K562 (cell line): ENCODE measurements around the gene ORMDL3. TPM values are rescaled to one million over a fixed set of nuclear protein-coding genes. Genes with fewer than 3 reads are reported as not detected.

Experiments used
- ATAC-seq: fragments of 200-7000 bp; cut with Tn5 transposase; 3 replicates; pipeline ENCODE4 v1.9.1; 2020; ENCODE audit warnings: moderate library complexity
- BruUV-seq: library from RNA; stranded (reverse); fragments of 400-500 nt; replicated peaks from 2 replicates; lab custom pipeline; 2021; lab: Mats Ljungman, UMichigan
- CTCF ChIA-PET: fragments of 300-600 bp; formaldehyde crosslinking; extraction: SDS; loops from one replicate; lab custom pipeline; 2021; ENCODE audit warnings: low intra/inter-chr PET ratio; lab: Yijun Ruan, JAX
- POLR2A ChIA-PET: fragments of 300-600, 350-650 bp; sonication (Branson Sonifier 250); formaldehyde crosslinking; extraction: SDS; loops from one replicate; lab custom pipeline; 2021; ENCODE audit warnings: antibody characterized with exemption, inconsistent platforms; lab: Yijun Ruan, JAX
- DNase-seq, 4 experiments: peaks; one replicate each; pipeline versions ENCODE4 v3.0.0 to v3.0.0-alpha.2; 2011 to 2018; ENCODE audit warnings: low spot score in 3 of 4, mixed read lengths in 3 of 4; ENCODE audit errors: extremely low read depth in 1 of 4
- FAIRE-seq: peaks from 2 replicates; lab custom pipeline; 2011; peaks lifted over from hg19 to GRCh38; lab: Jason Lieb, UNC
- H2AFZ ChIP-seq: 2 replicates; pipeline ENCODE4 v1.6.0; 2011; ENCODE audit warnings: low read depth, low read length, control low read depth, inconsistent platforms
- H3K27ac ChIP-seq: fragments of 200-600 bp; 3 replicates; pipeline ENCODE4 v1.8.0; 2011; ENCODE audit warnings: low read depth, mild to moderate bottlenecking, control low read depth, inconsistent platforms, low read length, moderate library complexity, mixed read lengths; ENCODE audit errors: extremely low read depth
- H3K27me3 ChIP-seq, 2 experiments: fragments of 300-600 bp in 1 of 2; 2 replicates in 1 of 2; 3 replicates in 1 of 2; pipeline versions ENCODE4 v1.6.0 to v1.8.0; 2011; ENCODE audit warnings: inconsistent platforms in 2 of 2, low read length in 2 of 2, mild to moderate bottlenecking in 1 of 2, mixed read lengths in 1 of 2, moderate library complexity in 1 of 2; ENCODE audit not compliant: control insufficient read depth in 2 of 2, insufficient read depth in 2 of 2
- H3K36me3 ChIP-seq: fragments of 300-600 bp; 3 replicates; pipeline ENCODE4 v1.8.0; 2011; ENCODE audit warnings: mild to moderate bottlenecking, low read length, inconsistent platforms; ENCODE audit not compliant: control insufficient read depth, insufficient read depth
- H3K4me1 ChIP-seq, 2 experiments: fragments of 200-600 bp in 1 of 2; replicated peaks in 1 of 2; 2 replicates in 1 of 2; 3 replicates in 1 of 2; pipeline versions ENCODE4 v1.5.1 to v1.8.0; 2011; ENCODE audit warnings: inconsistent platforms in 2 of 2, low read length in 2 of 2, mild to moderate bottlenecking in 1 of 2, mixed read lengths in 1 of 2, moderate library complexity in 1 of 2; ENCODE audit not compliant: control insufficient read depth in 2 of 2, insufficient read depth in 2 of 2
- H3K4me2 ChIP-seq: 2 replicates; pipeline ENCODE4 v1.6.1; 2011; ENCODE audit warnings: low read length, control low read depth, inconsistent platforms, mixed read lengths; ENCODE audit not compliant: insufficient read depth
- H3K4me3 ChIP-seq: fragments of 200-600 bp; sonication (generic), shearing (Covaris generic); 2 replicates; pipeline ENCODE4 v1.5.1; 2016; ENCODE audit warnings: control low read depth, inconsistent platforms
- H3K79me2 ChIP-seq: fragments of 200-600 bp; 3 replicates; pipeline ENCODE4 v1.8.0; 2011; ENCODE audit warnings: low read length, inconsistent platforms; ENCODE audit not compliant: control insufficient read depth, insufficient read depth
- H3K9ac ChIP-seq, 2 experiments: 2 replicates each; pipeline versions ENCODE4 v1.6.0 to v1.6.1; 2011; ENCODE audit warnings: low read depth in 2 of 2, low read length in 2 of 2, control low read depth in 1 of 2, inconsistent platforms in 1 of 2, mild to moderate bottlenecking in 1 of 2, mixed read lengths in 1 of 2; ENCODE audit not compliant: insufficient read depth in 1 of 2
- H3K9me1 ChIP-seq: one replicate; pipeline ENCODE4 v1.6.0; 2011; ENCODE audit warnings: inconsistent platforms, mild to moderate bottlenecking, low read length, moderate library complexity; ENCODE audit not compliant: control insufficient read depth, insufficient read depth
- H3K9me3 ChIP-seq: replicated peaks from 2 replicates; pipeline ENCODE4 v1.5.1; 2011; ENCODE audit warnings: low read depth, low read length, inconsistent platforms; ENCODE audit not compliant: control insufficient read depth, insufficient read depth
- H4K20me1 ChIP-seq: replicated peaks from 2 replicates; pipeline ENCODE4 v1.6.1; 2011; ENCODE audit warnings: low read length, inconsistent platforms, mixed read lengths; ENCODE audit not compliant: control insufficient read depth, insufficient read depth
- CEBPG ChIP-seq, 3 experiments: fragments of 200-800 bp in 1 of 3; sonication (Bioruptor generic) in 1 of 3; sonication (generic) in 1 of 3; formaldehyde crosslinking in 1 of 3; IDR thresholded peaks in 2 of 3; conservative IDR thresholded peaks in 1 of 3; 2 replicates each; pipeline versions ENCODE4 v1.6.1 to v1.8.0; 2016 to 2022; ENCODE audit warnings: missing compliant biosample characterization in 2 of 3, missing genetic modification characterization in 2 of 3, mild to moderate bottlenecking in 1 of 3, missing genetic modification reagents in 1 of 3
- GMEB1 ChIP-seq: fragments of 250-450 bp; sonication (Bioruptor Pico); IDR thresholded peaks from 2 replicates; pipeline ENCODE4 v1.4.0; 2020; ENCODE audit warnings: mild to moderate bottlenecking
- MEF2A ChIP-seq: IDR thresholded peaks from 2 replicates; pipeline ENCODE4 v1.6.1; 2011; ENCODE audit warnings: low read depth, mild to moderate bottlenecking, low read length, moderate library complexity; ENCODE audit not compliant: control insufficient read depth
- POLR2AphosphoS5 ChIP-seq: IDR thresholded peaks from 2 replicates; pipeline ENCODE4 v1.6.1; 2011; ENCODE audit warnings: mild to moderate bottlenecking, low read depth, low read length, moderate library complexity; ENCODE audit not compliant: control insufficient read depth, insufficient read depth
- RNF219 ChIP-seq: fragments of 250-450 bp; sonication (Bioruptor Pico); IDR thresholded peaks from 2 replicates; pipeline ENCODE4 v1.5.0; 2022; ENCODE audit warnings: mild to moderate bottlenecking
- SLC30A9 ChIP-seq: fragments of 250-450 bp; sonication (Bioruptor Pico); IDR thresholded peaks from 2 replicates; pipeline ENCODE4 v1.8.0; 2022; ENCODE audit warnings: mild to moderate bottlenecking, moderate library complexity
- THRAP3 ChIP-seq: fragments of 450-650 bp; IDR thresholded peaks from 2 replicates; pipeline ENCODE4 v1.6.1; 2016; ENCODE audit warnings: mild to moderate bottlenecking, inconsistent platforms, borderline replicate concordance
- U2AF2 ChIP-seq: fragments of 200-400 bp; formaldehyde crosslinking; optimal IDR thresholded peaks from 2 replicates; pipeline ENCODE3; 2017; ENCODE audit warnings: low read depth, mild to moderate bottlenecking, low read length
- ZFP1 ChIP-seq: fragments of 450-650 bp; formaldehyde crosslinking; IDR thresholded peaks from 2 replicates; pipeline ENCODE4 v1.4.0; 2020; ENCODE audit warnings: mild to moderate bottlenecking, mixed read lengths
- ZNF12 ChIP-seq: sonication (generic); formaldehyde crosslinking; IDR thresholded peaks from 2 replicates; pipeline ENCODE4 v1.4.0; 2020; ENCODE audit warnings: mild to moderate bottlenecking, missing genetic modification reagents
- WGBS: fragments of 100-300 bp; shearing (Covaris generic); methylation state at CpG from one replicate; pipeline ENCODE4 v1.1.6; 2016; ENCODE audit warnings: low coverage, mixed read lengths; ENCODE audit not compliant: insufficient coverage; ENCODE audit errors: missing lambda C conversion rate; 5-methylcytosine and 5-hydroxymethylcytosine counted together
- in situ Hi-C: fragments of 300-500 bp; cut with MboI; formaldehyde crosslinking; loops from 4 replicates; pipeline ENCODE4 v1.15.0; 2018; ENCODE audit warnings: inconsistent platforms, mixed read lengths
- intact Hi-C: fragments of 100-400 bp; cut with micrococcal nuclease; formaldehyde crosslinking; loops from 2 replicates; pipeline ENCODE4 v1.14.2; 2022
- polyA plus RNA-seq, 8 experiments: library from polyadenylated mRNA; depleted of rRNA in 4 of 8; stranded (reverse) in 5 of 8; unstranded in 3 of 8; fragments of >200 nt; fragmentation: Nextera tagmentation in 2 of 8; fragmentation: Illumina TruSeq in 1 of 8; extraction: Ambion mirVana in 2 of 8; extraction: Trizol in 1 of 8; gene quantifications; 2 replicates each; pipeline versions ENCODE4 v1.2.1 to v1.2.3, GENCODE V29; 2011 to 2014; ENCODE audit warnings: inconsistent platforms in 1 of 8, missing spikeins in 1 of 8
- total RNA-seq, 7 experiments: library from RNA; depleted of rRNA in 6 of 7; stranded (reverse); fragments of >200 nt in 6 of 7; fragmentation: Illumina TruSeq in 2 of 7; extraction: Trizol in 2 of 7; gene quantifications; 2 replicates each; pipeline versions ENCODE4 v1.2.1 to v1.2.3, GENCODE V29; 2011 to 2021; ENCODE audit warnings: low replicate concordance in 1 of 7
- TF ChIP-seq, protein P1 (sequence below): fragments of 450-650 bp; formaldehyde crosslinking; IDR thresholded peaks from 2 replicates; pipeline ENCODE4 v1.4.0; 2022; ENCODE audit warnings: missing genetic modification characterization

ORMDL3 gene
- total and polyA plus RNA-seq, 9 of the 15 experiments (the other 6 are each of a cell fraction or from before 2014, with no cell fraction given), result 2.7 to 57.4 (median 27.1) TPM

GRCh38 chr17:39872751-39873150, 54.6 kb downstream of the ORMDL3 start:
- no peak for DNase-seq
- no peaks in the 10 kb centered on the region for H3K79me2 ChIP-seq
- H4K20me1 ChIP-seq, result no peaks in the 10 kb centered on the region
- no peak overlapping the region for H3K4me2 ChIP-seq
- ChIA-PET POLR2A (no interaction called here), CTCF (no interaction called here)
- H3K9me3 ChIP-seq, result no peaks in the 10 kb centered on the region
- no peak overlapping the region for H3K27ac ChIP-seq
- peaks cover 2 to 12% of the 10 kb centered on the region in 2 experiments for H3K27me3 ChIP-seq
- WGBS, result 4% methylated on average over 2 of the region's 2 CpGs
- H3K4me3 ChIP-seq, result no peak overlapping the region
- no peak for TF ChIP-seq CEBPG (CRISPR knock-in tag; IDR thresholded peaks at IDR 0.05)
- TF ChIP-seq CEBPG (tag; conservative IDR thresholded peaks at IDR 0.05 in 1 of 2, IDR thresholded peaks at IDR 0.05 in 1 of 2), result no peak
- no peak for TF ChIP-seq SLC30A9 (CRISPR knock-in tag)
- TF ChIP-seq, protein P1, sequence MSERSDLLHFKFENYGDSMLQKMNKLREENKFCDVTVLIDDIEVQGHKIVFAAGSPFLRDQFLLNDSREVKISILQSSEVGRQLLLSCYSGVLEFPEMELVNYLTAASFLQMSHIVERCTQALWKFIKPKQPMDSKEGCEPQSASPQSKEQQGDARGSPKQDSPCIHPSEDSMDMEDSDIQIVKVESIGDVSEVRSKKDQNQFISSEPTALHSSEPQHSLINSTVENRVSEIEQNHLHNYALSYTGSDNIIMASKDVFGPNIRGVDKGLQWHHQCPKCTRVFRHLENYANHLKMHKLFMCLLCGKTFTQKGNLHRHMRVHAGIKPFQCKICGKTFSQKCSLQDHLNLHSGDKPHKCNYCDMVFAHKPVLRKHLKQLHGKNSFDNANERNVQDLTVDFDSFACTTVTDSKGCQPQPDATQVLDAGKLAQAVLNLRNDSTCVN, result no peak
- no peak for TF ChIP-seq U2AF2
- no peak for TF ChIP-seq ZNF12 (CRISPR knock-in tag)
- TF ChIP-seq THRAP3, result no peak
- no peak for TF ChIP-seq ZFP1 (CRISPR knock-in tag)
- TF ChIP-seq GMEB1 (CRISPR knock-in tag), result no peak
- no peak for TF ChIP-seq RNF219 (CRISPR knock-in tag)
- no peak for TF ChIP-seq POLR2AphosphoS5
- no peak for TF ChIP-seq MEF2A
- TF ChIP-seq, all 486 proteins: peak for 0
- H3K36me3 ChIP-seq, result no peaks in the 10 kb centered on the region
- H3K9ac ChIP-seq, result no peak overlapping the region
- no TSS peak for BruUV-seq
- H3K4me1 ChIP-seq, result peaks cover 0 to 6% of the 10 kb centered on the region in 2 experiments; a peak in 1 of 5 replicates
- intact Hi-C loops, result no loop called here
- ATAC-seq (no peak), FAIRE-seq (no peak)
- in situ Hi-C loops, result no loop called here
- no peaks in the 10 kb centered on the region for H3K9me1 ChIP-seq
- no peak overlapping the region for H2AFZ ChIP-seq
